GM19240 (cell line): ENCODE data around the gene CORO2B.

Source experiments
- DNase-seq: peaks from one replicate; pipeline ENCODE4 v3.0.0; 2011; ENCODE audit warnings: low spot score; ENCODE audit not compliant: insufficient read length

CORO2B gene

GRCh38 chr15:68697711-68698690 lies 119.2 kb downstream of the CORO2B start:
- no peak for DNase-seq

GRCh38 chr15:68698708-68699107 lies 119.9 kb downstream of the CORO2B start:
- DNase-seq: no peak

- DNase-seq: no peak
Measured at GRCh38 chr15:68699124-68699880, 120.5 kb downstream of the CORO2B start.

GRCh38 chr15:68699881-68700454 lies 121.2 kb downstream of the CORO2B start:
- no peak for DNase-seq

- no peak for DNase-seq
Measured at GRCh38 chr15:68700455-68701123, 121.8 kb downstream of the CORO2B start.

GRCh38 chr15:68701886-68702285 lies 123.1 kb downstream of the CORO2B start:
- no peak for DNase-seq

GRCh38 chr15:68704496-68705021 lies 125.8 kb downstream of the CORO2B start:
- no peak for DNase-seq

- no peak for DNase-seq
Measured at GRCh38 chr15:68706256-68706655, 127.5 kb downstream of the CORO2B start.

- no peak for DNase-seq
Measured at GRCh38 chr15:68706931-68707330, 128.1 kb downstream of the CORO2B start.

- DNase-seq: no peak
Measured at GRCh38 chr15:68707386-68707785, 128.6 kb downstream of the CORO2B start.

- DNase-seq: no peak
Measured at GRCh38 chr15:68709876-68710275, 131.1 kb downstream of the CORO2B start.

- no peak for DNase-seq
Measured at GRCh38 chr15:68710536-68710935, 131.7 kb downstream of the CORO2B start.

GRCh38 chr15:68711406-68711805 lies 132.6 kb downstream of the CORO2B start:
- DNase-seq: no peak

GRCh38 chr15:68712886-68713285 lies 134.1 kb downstream of the CORO2B start:
- no peak for DNase-seq

- DNase-seq: no peak
Measured at GRCh38 chr15:68713874-68714273, 135.1 kb downstream of the CORO2B start.

- no peak for DNase-seq
Measured at GRCh38 chr15:68715111-68715510, 136.3 kb downstream of the CORO2B start.

GRCh38 chr15:68717951-68718350 lies 139.2 kb downstream of the CORO2B start:
- no peak for DNase-seq

- DNase-seq: no peak
Measured at GRCh38 chr15:68718468-68718867, 139.7 kb downstream of the CORO2B start.

GRCh38 chr15:68719051-68719450 lies 140.3 kb downstream of the CORO2B start:
- DNase-seq: no peak

GRCh38 chr15:68719672-68720071 lies 140.9 kb downstream of the CORO2B start:
- no peak for DNase-seq

- DNase-seq: no peak
Measured at GRCh38 chr15:68721886-68722285, 143.1 kb downstream of the CORO2B start.
